ENCODE measurements around the gene ZNF689.
"Not testable (repeated sequence)": the region's sequence is repeated elsewhere in the genome, so short reads cannot be mapped to it uniquely, and the experiment has no call there.

The ZNF689 gene

DNA sequence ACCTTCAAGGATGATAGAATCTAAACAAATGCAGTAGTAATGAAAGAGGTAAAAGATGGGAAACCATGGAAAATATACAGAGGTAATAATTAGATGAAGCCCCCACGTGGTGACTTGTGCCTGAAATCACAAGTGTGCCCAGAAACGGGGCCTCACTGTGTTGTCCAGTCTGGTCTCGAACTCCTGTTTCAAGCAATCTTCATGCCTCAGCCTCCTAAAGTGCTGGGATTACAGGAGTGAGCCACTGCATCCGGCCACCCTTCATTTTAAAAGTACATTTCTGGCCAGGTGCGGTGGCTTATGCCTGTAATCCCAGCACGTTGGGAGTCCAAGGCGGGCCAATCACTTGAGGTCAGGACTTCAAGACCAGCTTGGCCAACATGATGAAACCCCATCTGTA, 26.4 kb upstream of the ZNF689 start:
- no peak for DNase-seq (ENCODE audit: low read depth in 2 of 2)

DNA sequence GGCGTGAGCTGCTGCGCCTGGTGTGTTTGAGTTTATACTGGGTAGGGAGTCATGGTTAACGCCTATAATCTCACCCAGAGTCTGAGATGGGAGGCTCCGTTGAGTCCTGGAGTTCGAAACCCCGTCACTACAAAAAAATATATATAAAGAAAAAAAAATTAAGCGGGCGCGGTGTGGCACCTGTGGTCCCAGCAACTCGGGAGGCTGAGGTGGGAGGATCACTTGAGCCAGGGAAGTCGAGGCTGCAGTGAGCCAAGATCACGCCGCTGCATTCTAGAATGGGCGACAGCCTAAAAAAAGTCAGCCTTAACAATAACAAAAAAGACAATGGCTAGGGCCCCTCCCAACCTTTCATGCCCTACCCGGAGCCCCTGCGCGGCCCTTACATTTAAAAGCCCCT, 23.3 kb upstream of the ZNF689 start:
- DNase-seq (ENCODE audit: low read depth in 2 of 2) = no peak

DNA sequence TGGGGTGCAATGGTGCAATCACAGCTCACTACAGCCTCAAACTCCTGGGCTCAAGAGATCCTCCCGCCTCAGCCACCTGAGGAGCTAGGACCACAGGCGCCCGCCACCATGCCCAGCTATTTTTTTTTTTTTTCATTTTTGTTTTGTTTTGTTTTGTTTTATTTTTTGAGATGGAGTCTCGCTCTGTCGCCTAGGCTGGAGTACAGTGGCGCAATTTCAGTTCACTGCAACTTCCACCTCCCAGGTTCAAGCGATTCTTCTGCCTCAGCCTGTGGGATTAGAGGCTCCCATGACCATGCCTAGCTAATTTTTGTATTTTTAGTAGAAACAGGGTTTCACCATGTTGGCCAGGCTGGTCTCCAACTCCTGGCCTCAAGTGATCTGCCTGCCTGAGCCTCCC, 22.3 kb upstream of the ZNF689 start:
- not testable (repeated sequence) for DNase-seq (ENCODE audit: low read depth in 2 of 2)

DNA sequence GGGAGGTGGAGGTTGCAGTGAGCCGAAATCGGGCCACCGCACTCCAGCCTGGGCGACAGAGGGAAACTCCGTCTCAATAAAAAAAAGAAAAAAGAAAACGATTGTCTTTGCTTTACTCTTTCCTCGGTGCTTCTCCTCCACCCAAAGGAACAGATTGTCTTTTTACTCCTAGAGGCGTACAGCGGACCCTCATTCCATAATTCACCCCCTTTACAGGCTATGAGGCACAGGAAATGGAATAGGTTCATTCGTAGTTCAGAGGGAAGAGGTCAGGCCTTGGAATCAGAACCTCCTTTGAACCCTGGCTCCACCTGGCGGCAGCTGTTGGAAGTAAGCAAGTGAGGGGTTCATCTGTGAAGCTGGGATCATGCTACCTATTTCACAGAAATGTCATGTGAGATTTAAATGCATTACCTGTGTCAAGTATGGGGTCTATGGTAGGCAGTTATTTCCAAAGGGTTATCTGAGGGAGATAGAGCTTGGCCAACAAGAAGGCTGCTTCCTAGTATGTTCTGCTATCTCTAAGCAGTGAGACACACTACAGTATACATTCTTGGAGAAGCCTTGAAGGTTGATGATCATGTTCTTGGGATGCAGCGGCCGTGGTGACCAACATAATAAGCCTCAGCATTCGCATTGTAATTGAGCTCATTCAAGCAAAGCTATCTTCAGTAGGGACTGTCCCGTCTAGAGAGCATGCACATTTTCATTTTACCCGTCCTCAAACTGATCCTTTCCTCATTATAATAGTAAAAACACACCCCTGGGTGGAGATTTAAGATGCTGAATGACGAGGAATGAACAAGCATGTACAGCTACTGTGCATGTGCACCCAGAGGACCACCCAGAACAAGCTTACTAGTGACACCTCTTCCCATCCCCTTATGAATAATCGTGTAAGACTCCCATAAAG, 18.7 kb upstream of the ZNF689 start:
- peak; percentile 89 to 96 for DNase-seq (ENCODE audit: low read depth in 2 of 2)

DNA sequence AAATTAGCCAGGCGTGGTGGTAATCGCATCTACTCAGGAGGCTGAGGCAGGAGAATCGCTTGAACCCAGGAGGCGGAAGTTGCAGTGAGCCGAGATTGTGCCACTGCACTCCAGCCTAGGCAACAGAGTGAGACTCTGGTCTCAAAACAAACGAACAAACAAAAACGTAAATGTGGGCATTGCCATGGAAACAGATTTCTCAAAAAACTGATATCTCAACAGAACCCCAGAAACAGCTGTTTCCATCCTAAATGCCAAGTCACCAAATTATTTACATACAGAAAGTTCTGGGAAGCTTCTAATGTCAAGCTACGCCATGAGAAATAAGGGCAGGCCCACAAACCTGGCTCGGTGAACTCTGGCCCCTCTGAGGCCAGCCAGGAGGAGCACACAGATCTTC, 16.0 kb upstream of the ZNF689 start:
- DNase-seq (ENCODE audit: low read depth in 2 of 2) = no peak

DNA sequence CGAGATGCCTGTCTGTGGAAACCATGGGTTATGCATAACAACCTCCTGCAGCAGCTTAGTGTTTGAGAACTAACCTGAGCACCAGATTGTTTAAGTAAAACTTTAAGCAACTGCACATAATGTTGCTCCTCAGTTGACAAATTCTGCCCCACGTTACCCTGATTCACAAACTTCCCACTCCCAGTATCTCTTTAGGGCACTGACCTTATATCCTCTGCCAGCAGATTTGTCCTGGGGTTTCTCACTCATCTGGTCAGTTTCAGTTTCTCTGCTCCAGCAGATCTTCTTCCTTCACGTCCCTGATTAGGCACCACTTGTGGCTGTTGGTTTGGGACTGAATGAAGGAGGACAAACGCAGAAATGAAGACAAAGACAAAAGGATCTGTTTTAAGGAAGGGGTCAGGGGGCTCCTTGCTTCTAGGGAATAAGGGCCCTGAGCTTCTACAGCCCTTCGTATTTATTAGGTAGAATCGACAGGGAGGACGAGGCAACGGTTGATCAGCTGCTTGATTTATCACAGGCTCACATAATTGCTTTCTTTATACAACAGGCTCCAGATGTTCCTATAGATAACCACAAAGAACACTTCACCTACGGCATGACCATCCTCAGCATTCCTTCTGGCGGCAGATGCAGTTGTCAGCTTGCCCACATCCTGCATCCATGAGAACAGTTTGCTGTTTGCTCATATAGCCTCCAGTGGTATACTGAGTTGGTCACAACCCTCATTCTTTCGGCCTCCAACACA, 13.5 kb upstream of the ZNF689 start:
- DNase-seq (ENCODE audit: low read depth in 2 of 2) = no peak

DNA sequence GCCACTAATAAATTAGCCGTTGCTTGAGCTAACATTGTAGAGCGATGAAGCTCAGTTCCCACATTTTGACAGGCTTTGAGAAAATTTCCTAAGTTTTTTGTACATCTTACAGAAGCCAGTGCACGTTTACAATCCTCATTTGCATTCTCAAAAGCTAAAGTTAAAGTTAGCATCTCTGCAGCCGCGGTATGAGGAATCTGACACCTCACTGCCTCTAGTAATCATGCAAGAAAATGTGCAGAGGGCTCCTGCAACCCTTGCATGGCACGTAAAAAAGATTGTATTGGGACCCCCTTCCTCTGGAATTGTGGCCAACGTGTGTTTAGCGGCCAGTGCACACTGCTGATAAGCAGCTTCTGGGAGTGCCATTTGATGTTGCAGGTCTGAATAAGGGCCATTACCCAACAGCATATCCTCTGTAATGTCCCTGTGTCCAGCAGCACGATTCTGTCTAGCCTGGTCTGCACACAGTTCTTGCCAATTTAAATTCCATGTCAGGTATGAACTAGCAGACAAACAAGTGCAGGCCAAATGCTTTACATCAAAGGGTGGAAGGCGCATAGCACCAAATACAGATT, 12.4 kb upstream of the ZNF689 start:
- no peak for DNase-seq (ENCODE audit: low read depth in 2 of 2)

DNA sequence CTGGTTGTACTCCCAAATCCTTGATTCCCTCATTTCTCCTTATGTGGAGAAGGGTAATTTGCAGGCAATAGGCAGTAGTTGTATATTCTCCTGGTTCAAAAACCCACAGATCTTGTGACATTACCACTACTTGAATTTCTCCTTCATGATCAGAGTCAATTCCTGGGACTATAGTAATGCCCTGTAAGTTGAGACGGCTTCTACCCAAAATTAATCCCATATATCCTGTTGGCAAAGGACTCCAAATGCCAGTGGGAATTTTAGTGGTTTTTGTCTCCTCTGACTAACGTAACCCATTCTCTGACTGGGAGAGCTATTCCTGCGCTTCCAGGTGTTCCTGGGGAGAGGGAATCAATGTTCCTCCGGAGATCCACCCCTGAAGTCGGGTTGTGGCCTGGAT, 11.6 kb upstream of the ZNF689 start:
- DNase-seq (ENCODE audit: low read depth in 2 of 2) = no peak

DNA sequence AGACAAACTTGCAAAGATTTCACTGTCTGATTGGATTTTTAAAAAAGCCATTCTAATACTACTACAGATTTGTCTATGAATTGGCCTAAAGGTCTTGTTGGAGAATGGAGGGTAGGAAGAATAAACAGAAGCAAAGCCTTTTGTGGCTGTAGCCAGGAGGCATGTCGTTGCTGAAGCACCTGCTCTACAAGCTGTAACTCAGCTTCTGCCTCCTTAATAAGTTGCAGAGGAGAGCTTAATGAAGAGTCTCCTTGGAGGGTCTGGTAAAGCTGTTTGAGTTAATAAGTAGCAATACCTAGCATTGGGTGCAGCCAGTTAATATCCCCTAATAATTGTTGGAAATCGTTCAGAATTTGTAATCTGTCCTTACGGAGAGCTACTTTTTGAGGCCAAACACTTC, 10.0 kb upstream of the ZNF689 start:
- DNase-seq (ENCODE audit: low read depth in 2 of 2) = no peak

DNA sequence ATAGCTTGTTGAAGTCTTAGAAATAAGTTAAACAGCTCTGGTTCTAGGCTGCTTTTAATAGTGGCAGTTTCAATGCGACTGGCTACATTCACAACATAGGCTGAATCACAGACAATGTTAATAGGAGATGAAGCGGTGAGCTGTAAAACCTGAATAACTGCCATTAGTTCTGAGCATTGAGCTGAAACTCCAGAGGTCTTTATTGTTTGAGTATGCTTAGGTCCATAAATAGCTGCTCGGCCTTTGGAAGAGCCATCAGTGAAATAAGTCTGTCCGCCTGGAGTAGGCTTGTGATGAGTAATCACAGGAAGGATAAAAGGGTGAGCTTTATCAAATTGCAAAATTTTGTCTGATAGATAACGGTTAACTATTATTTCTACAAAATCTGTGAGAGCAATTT, 9.4 kb upstream of the ZNF689 start:
- DNase-seq (ENCODE audit: low read depth in 2 of 2) = no peak

DNA sequence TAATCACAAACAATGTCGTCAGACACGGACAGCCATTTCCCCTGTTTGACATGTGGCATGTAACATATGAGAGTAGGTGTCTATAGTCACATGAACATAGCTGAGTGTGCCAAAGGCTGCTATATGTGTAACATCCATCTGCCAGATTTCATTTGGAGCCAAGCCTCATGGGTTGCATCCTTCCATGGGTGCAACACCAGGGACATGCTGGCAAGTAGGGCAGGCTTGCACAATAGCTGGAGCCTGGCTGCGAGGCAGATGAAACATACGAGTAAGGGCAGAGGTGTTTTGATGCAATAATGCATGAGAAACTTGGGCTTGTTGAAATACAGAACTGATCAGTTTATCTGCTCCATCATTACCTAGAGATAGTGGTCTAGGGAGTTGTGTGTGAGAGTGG, 9.0 kb upstream of the ZNF689 start:
- no peak for DNase-seq (ENCODE audit: low read depth in 2 of 2)

DNA sequence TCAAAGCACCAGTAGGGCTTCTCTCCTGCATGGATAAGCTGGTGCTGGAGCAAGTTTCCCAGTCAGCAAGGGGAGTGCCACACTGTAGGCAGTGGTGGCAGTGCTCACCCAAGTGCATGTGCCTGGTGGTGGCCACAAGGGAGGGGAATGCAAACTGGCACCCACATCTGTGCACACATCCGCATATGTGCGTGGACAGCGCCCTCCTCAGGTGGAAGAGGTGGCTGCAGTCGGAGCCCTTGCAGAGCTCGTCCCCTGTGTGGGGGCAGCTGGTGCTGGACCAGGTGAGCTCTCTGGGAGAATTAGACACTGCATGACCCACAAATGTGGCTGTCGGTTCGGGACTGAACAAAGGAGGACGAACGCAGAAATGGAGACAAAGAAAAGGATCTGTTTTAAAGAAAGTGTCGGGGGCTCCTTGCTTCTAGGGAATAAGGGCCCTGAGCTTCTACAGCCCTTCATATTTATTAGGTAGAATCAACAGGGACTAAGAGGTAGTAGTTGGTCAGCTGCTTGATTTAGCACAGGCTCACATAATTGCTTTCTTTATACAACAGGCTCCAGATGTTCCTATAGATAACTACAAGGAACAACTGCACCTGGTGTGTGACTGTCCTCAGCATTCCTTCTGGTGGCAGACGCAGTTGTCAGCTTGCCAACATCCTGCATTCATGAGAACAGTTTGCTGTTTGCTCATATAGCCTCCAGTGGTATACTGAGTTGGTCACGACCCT, 5.3 kb upstream of the ZNF689 start:
- DNase-seq (ENCODE audit: low read depth in 2 of 2) = peak; percentile 50 to 78

DNA sequence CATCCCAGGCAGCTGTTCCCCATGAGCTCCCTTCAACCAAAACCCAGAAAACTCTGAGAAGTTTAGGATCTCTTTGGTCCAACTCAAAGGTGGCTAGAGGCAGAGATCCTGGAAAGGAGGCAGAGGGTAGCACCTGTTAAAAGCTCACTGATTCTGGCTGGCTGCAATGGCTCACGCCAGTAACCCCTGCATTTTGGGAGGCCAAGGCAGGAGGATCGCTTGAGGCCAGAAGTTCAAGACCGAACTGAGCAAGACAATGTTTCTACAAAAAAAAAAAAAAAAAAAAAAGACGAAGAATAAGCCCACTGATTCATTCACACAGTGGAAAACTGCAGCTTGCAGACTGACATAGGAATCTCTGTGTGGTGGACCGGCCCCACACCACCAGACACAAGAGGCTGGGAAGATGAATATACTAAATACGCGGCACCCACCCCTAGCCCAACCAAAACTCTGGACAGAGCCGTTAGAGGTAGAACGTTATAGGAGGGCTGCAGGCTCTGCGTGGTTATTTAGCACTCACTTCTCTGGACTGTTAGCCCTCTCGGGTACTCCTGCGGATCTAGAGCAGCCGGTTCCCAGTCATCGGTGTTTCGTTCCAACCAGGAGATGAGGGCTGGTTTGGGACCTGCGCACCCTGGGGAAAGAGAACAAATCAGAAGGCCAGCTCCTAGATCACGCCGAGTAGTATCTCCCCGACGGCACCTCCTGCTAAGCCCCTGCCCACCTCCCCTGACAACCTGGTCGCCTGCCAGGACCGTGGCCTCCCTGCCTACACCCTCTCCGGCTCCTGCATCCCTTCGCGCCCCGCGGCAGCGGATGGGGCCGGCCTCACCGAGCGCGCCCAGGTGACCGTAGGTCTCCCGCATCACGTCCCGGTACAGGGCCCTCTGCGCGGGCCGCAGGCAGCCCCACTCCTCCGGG, 925 bp downstream of the ZNF689 start:
- peak; percentile 10 to 34 for DNase-seq (ENCODE audit: low read depth in 2 of 2)

DNA sequence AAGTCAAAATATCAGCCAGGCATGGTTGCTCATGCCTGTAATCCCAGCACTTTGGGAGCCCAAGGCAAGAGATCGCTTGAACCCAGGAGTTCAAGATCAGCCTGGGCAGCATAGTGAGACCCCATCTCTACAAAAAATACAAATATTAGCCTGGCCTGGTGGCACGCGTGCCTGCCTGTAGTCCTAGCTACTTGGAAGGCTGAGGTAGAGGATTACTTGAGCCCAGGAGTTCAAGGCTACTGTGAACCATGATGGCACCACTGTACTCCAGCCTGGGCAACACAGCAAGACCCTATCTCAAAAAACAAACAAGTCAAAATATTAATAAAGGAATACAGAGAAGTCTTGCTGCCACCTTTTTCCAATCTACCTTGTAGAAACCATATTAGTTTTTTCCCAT, 4.2 kb downstream of the ZNF689 start:
- DNase-seq (ENCODE audit: low read depth in 2 of 2) = no peak

DNA sequence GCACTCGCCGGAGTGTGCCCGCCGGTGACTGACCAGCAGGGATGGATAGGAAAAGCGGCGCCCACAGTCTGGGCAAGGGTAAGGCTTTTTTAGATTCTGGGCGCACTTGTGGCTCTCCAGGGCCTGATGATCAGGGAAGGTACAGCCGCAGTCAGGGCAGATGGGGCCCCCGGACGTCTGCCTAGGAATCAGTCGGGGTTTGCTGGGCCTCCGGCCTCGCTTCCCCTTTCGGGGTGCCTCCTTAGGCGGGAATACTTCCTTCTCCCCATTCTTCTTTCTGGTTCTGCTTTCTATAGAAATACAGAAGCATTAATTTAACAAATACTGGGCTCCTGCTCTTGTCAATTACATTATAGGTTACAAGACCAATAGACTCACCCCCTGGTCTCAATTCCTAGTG, 5.0 kb downstream of the ZNF689 start:
- no peak for DNase-seq (ENCODE audit: low read depth in 2 of 2)

DNA sequence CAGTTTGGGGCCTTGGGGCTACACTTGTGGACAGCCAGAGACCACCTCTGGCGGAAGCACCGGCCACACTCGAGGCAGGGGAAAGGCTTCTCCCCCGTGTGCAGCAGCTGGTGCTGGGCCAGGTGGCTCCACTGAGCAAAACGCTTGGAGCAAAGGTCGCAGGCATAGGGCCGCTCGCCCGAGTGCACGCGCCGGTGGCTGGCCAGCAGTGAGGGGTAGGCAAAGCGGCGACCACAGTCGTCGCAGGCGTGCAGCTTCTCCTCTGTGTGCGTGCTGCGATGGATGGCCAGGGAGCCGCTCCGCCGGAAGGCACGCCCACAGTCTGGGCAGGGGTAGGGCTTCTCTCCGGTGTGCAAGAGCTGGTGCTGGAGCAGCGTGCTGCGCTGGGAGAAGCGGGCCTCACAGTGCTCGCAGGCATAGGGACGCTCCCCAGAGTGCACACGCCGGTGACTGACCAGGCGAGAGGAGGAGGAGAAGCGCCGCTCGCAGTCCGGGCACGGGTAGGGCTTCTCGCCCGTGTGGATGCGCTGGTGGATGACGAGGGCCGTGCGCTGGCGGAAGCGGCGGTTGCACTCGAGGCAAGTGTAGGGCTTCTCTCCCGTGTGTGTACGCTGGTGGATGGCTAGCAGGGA, 5.8 kb downstream of the ZNF689 start:
- no peak for DNase-seq (ENCODE audit: low read depth in 2 of 2)

DNA sequence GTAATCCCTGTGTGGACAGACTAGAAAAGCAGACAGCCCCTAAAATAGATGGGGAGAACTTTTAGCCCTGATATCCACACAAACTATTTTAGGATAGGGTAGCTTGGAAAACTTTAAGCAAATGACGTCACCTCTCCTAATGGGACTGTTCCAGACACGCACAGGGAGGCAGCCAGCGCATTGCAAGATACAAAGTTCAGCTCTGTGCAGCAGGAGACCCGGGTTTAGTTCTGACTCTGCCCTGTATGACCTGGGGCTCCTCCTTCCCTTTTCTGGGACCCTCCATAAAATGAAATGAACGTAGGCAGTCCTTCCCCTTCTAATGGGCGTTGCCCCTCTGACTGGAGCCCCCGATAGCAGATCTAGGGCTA, 6.3 kb downstream of the ZNF689 start:
- no peak for DNase-seq (ENCODE audit: low read depth in 2 of 2)

DNA sequence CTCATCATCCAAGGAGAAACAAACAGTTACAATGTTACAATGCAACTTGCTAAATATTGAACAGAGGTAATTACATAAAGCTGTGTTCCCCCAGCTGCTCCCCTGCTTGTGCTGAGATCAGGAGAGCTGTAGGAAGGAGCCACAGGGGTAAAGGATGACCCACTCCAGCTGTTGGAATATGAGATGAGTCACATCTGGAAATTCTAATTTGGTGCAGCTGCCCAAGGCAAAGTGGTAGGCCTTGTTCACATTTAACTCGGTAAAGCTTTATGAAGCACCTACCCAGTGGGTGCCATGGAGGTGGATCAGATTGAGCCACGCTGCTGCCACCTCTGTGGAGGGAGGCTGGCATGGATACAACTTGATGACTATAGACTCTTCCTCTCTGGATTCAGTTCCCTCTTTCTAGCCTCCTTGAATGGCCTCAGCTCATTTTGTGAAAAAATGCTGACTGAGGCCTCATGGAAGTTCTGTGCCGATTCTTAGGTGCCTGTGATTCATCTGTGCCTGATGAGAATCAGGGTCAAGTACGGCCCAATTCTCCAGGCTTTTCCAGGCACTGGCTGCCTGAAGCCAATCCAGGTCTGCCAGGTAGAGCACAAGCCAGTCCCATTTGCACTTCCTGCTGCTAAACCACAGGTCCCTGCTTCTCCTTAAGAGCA, 7.4 kb downstream of the ZNF689 start:
- DNase-seq (ENCODE audit: low read depth in 2 of 2) = no peak

DNA sequence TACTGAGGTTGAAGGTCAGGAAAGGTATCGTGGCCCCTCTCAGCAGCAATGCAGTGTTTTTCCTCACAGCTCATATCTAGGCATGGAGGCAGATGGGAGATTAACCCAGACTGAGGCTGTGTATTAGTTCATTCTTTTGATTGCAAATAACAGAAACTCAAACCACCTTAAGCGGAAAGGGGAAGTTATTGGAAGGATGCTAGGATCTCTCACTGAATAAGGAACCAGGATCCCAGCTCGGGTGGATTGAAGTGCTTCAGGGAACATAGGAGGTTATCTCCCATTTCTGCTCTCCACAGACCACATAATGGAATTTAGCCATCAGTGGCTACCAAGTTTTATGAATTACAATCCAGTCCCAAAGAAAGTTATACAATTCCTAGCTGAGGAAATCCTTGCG, 8.2 kb downstream of the ZNF689 start:
- DNase-seq (ENCODE audit: low read depth in 2 of 2) = no peak

DNA sequence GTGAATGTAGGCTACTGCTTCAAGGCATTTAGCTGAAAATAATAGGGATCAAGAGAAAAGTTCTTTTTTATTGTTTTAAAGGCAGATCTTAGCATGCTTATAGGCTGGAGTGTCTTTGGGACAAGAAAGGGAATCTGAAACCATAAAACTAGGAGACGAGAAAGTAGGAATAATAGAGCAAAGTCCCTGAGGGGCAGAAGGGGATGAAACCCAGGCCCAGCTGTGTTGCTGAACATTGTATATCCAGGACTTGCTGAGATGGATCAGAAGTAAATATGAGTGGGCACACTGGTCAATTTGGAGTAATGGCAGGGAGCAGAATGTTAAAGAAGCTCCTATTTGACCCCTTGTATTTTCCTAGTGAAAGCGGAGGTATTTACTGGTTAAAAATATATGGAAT, 9.3 kb downstream of the ZNF689 start:
- no peak for DNase-seq (ENCODE audit: low read depth in 2 of 2)
